Activated CD8-positive, alpha-beta T cell treated with anti-CD3 and anti-CD28 coated beads, Interleukin-2, amount 10 ng/mL, durations not matched to agents 7 days and 5 days (primary cell): ENCODE measurements around the gene CACNB3. TPM values are rescaled to one million over a fixed set of nuclear protein-coding genes. Genes with fewer than 3 reads are reported as not detected.
A peak's percentile ranks its signal among the peaks of the same experiment; 100 is the strongest.

Source experiments
- ATAC-seq: fragments of 150-1000 bp; cut with Tn5 transposase; one replicate; pipeline ENCODE4 v1.10.0; 2021; ENCODE audit warnings: moderate library complexity
- CTCF ChIA-PET: fragments of 350-600 bp; sonication (Branson Sonifier 250); formaldehyde crosslinking; loops from one replicate; lab custom pipeline; 2021; ENCODE audit warnings: antibody characterized with exemption; lab: Charles Lee
- POLR2A ChIA-PET: fragments of 350-600 bp; sonication (Branson Sonifier 250); formaldehyde crosslinking; loops from one replicate; lab custom pipeline; 2021; ENCODE audit warnings: antibody characterized with exemption; lab: Charles Lee
- DNase-seq: peaks from one replicate; pipeline ENCODE4 v3.0.0-alpha.2; 2020
- H3K27ac Mint-ChIP-seq: one replicate; pipeline ENCODE4 v1.8.0; 2021; ENCODE audit warnings: mild to moderate bottlenecking, mixed read lengths
- H3K27me3 Mint-ChIP-seq: one replicate; pipeline ENCODE4 v1.8.0; 2021; ENCODE audit warnings: low read depth, mixed read lengths
- H3K36me3 Mint-ChIP-seq: one replicate; pipeline ENCODE4 v1.8.0; 2021; ENCODE audit warnings: low read depth, mixed read lengths
- H3K4me1 Mint-ChIP-seq: one replicate; pipeline ENCODE4 v1.8.0; 2021; ENCODE audit warnings: low read depth, mixed read lengths
- H3K4me3 Mint-ChIP-seq: one replicate; pipeline ENCODE4 v1.8.0; 2021; ENCODE audit warnings: mild to moderate bottlenecking, mixed read lengths
- H3K9me3 Mint-ChIP-seq: one replicate; pipeline ENCODE4 v1.8.0; 2022; ENCODE audit warnings: mixed read lengths; ENCODE audit not compliant: insufficient read depth
- total RNA-seq, 2 experiments: library from RNA; stranded (reverse); gene quantifications; one replicate each; pipeline ENCODE4 v1.2.3, GENCODE V29; 2021

The CACNB3 gene
- total RNA-seq, 2 experiments from 2014 or later, result 10.5 to 13.1 TPM

DNA sequence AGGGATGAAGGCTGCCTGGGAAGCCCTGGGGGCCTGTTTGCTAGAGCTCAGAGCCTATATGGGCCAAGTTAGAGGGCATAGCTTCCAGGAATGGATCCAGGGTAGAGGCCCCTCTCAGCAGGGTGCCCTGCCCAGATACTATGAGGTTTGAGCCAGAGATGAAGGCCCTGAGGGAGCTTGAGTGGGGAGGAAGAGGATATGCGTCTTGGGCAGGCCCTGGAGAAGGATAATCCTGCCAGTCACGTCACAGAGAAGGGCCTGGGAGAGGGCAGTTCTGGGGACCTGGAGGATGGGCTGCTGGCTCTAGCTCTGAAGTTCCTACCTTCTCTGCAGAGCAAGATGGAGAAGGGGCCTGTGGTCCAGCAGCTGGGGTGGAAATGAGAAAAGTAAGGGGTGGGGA is 5.9 kb upstream of the CACNB3 start:
- Mint-ChIP-seq H3K27me3 (peaks cover 13% of the 10 kb centered on the region), H3K9me3 (no peaks in the 10 kb centered on the region), H3K4me3 (no peak overlapping the region), H3K27ac (no peak overlapping the region), H3K36me3 (no peaks in the 10 kb centered on the region), H3K4me1 (peaks cover 30% of the 10 kb centered on the region)
- ATAC-seq (no peak), DNase-seq (no peak)
- CTCF ChIA-PET, result interaction anchor here (1.0 to 1.4 kb wide), 3 partner anchors 16 to 59 kb away, joined by 3 to 7 read pairs (median 3); no protein-coding TSS in a partner anchor
- POLR2A ChIA-PET, result interaction anchor here (1.4 kb wide), 1 partner anchor 40 kb away, joined by 3 read pairs; the partner anchor contains the start of gene DDX23

DNA sequence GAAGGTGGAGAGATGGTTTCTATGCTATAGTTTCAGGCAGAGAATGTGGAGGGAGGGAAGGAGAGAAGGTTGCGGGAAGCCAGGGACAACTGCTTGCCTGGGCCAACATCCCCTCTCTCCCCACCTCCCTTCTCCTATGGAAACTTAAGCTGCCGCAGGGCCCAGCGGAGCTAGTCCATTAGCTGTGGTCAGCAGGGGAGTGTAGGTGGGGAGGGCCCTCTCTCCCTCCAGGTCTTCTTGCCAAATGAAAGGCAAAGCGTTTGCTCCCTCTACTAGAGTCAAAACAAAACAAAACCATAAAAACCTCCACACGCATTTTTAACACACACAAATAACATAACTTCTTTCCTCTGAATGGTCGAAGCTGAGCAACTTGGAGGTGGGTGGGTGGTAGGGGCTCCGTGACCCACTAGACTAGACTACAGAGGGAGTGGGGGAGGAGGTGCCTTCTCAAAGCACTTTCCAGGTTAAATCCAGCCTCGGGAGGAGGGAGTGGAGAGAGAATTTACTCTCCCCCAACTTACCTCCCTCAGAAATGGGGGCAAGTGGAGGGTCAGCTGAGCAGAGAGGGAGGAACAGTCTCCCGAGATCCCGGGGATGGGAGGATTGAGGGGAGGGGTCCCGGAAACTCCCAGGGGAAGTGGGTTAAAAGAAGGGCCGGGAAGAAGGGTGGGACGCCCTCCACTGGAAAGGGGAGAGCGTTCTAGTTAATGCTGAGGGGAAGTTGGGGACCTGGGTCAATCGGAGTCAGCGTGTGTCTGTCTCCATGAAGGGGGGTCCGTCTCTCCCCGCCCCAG is 4.6 kb upstream of the CACNB3 start:
- peaks cover 38% of the 10 kb centered on the region for H3K4me1 Mint-ChIP-seq
- CTCF ChIA-PET, result interaction anchor here (1.3 to 4.7 kb wide), 11 partner anchors 10 to 165 kb away, joined by 4 to 57 read pairs (median 10); partner anchors contain the start of genes DDX23 and WNT1
- H3K27ac Mint-ChIP-seq, result peak overlapping the region; percentile 77
- peaks cover 22% of the 10 kb centered on the region for H3K27me3 Mint-ChIP-seq
- ATAC-seq, result no peak
- H3K4me3 Mint-ChIP-seq, result peak overlapping the region; percentile 87
- POLR2A ChIA-PET, result interaction anchor here (1.0 to 1.5 kb wide), 3 partner anchors 16 to 39 kb away, joined by 3 to 6 read pairs (median 4); partner anchors contain the start of gene DDX23
- H3K36me3 Mint-ChIP-seq, result no peaks in the 10 kb centered on the region
- no peak for DNase-seq
- no peaks in the 10 kb centered on the region for H3K9me3 Mint-ChIP-seq

DNA sequence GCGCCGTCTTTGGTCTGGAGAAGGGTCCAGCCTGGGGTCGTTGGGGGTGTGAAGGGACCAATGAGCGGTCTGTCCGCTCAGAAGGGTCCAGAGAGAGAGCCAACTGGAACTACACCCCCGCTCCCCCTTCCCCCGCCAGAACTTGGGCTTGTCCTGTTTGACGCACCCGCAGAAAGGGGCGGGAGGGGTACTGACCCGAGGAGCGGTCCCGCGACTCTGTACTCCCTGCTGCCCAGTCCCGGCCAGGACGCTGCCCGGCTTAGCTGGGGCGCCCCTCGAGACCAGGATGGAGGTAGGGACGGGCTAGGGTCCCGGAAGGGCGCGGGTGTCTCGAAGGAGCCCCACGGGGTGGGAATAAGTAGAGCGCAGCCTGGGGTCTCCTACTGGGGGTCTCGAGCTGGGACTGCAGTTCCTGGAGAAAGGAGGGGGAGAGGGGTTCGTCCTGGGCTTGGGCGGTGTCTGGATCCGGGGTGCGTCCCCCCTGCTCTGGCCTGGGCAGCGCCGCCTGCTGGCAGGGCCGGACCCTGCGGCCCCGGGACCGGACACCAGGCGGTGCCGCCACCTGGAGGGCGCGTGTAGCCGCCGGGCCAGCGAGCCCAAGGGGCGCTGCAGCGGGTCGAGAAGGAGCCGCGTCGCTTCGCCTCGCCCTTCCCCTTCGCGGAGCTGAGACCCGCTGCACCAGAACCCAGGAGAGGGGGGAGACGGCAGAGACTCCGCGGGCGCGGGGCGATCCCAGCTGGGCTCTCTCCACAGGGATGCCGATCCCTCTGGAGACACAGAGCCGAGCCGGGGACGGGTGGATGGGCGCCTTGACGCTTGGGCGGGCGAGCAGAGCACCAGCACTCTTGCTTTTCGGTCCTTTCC is 3.8 kb upstream of the CACNB3 start:
- DNase-seq, result peak; percentile 87
- H3K4me3 Mint-ChIP-seq, result peak overlapping the region; percentile 87
- H3K27me3 Mint-ChIP-seq, result peaks cover 29% of the 10 kb centered on the region
- peak; percentile 85 for ATAC-seq
- ChIA-PET POLR2A (interaction anchor here (0.6 to 1.5 kb wide), 7 partner anchors 12 to 996 kb away, joined by 3 to 6 read pairs (median 3); partner anchors contain the start of gene DDX23), CTCF (interaction anchor here (0.7 to 4.7 kb wide), 39 partner anchors 9 to 709 kb away, joined by 3 to 57 read pairs (median 4); partner anchors contain the start of genes ARF3, DDX23, FKBP11 and KANSL2)
- peak overlapping the region; percentile 86 for H3K27ac Mint-ChIP-seq
- no peaks in the 10 kb centered on the region for H3K36me3 Mint-ChIP-seq
- no peaks in the 10 kb centered on the region for H3K9me3 Mint-ChIP-seq
- H3K4me1 Mint-ChIP-seq, result peaks cover 44% of the 10 kb centered on the region

DNA sequence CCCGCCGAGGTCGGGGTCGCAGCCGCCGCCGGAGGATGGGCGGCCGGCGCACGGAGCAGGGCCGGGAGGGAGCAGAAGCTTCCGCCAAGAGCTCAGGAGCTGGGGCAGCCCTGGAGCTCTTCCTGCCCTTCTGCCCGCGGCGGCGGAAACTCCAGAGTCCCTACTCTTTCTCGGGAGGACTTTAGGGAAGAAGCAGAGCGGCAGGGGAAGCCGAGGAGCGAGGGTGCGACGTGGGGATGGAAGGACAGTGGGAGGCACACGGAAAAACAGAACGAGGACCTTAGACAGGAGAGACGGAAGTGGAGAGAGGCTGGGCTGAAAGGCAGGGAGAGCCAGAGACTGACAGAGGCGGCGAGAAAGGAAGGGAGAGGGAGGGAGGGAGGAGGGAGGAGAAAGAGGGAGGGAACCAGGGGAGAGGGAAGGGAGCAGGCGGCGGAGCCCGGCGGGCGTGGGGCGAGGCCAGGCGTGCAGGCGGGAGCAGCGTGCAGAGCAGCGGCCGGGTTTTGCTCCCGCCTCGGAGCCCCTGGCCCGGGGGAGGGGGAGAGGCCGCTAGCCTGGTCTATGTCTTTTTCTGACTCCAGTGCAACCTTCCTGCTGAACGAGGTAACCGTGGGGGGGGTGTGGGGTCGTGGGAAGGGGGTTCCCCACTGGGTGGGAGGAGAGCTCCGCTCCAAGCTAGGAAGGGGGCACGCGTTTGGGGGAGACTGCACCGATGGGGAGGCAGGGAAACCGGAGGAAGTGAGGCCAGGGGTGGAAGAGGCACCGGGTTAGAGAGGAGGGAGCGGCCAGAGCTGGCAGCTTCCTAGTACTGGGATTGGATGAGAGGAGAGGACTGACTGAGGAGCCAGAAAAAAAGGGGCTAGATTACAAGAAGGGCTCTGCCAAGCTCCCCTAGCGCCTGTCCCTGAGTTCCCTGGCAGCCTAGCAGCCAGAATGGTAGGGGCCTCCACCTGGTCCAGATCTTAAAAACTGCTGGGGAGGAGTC is 2.9 kb upstream of the CACNB3 start:
- Mint-ChIP-seq H3K9me3 (no peaks in the 10 kb centered on the region), H3K27me3 (peaks cover 31% of the 10 kb centered on the region), H3K27ac (peak overlapping the region; percentile 86), H3K4me1 (peaks cover 45% of the 10 kb centered on the region), H3K4me3 (peak overlapping the region; percentile 87), H3K36me3 (no peaks in the 10 kb centered on the region)
- ATAC-seq, result peak; percentile 52
- CTCF ChIA-PET, result interaction anchor here (0.7 to 4.7 kb wide), 42 partner anchors 8 to 710 kb away, joined by 3 to 57 read pairs (median 4); partner anchors contain the start of genes ARF3, DDX23, FKBP11 and KANSL2
- POLR2A ChIA-PET, result interaction anchor here (0.6 to 2.2 kb wide), 11 partner anchors 9 to 997 kb away, joined by 3 to 9 read pairs (median 3); partner anchors contain the start of genes DDX23 and RND1
- peak; percentile 49 for DNase-seq

DNA sequence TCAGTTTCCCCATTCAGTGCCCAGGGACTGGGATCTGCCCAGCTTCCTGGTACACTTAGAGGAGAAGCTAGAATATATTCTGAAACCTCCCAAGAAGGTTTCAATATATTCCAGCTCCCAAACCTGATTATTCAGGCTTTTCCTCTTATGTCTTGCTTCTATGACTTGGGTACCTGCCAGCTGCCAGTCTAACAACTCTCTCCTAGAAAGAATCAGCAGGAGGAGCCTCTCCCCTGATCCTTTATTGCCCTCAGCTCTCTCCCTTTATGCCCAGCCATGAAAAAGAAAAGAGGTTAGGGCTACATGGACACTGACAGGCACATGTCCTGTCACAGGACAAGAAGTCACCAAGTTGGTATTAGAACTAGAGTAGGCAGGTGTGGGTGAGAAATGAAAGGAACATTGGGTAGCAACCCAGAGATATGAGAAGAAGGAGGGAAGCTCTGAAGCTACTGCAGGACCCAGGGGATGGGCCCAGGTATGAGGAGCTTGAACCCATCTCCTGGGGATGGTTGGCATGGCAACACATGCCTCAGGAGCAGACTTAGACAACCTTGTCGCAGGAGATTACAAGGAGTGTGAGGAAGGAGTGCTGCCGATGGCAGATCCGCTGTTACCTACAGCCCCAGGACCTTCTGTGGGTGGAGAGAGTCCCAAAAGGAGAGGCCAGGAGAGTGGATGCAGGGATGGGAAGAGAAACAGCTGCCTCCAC is 2.0 kb upstream of the CACNB3 start:
- no peaks in the 10 kb centered on the region for H3K36me3 Mint-ChIP-seq
- ChIA-PET CTCF (interaction anchor here (1.2 to 4.7 kb wide), 10 partner anchors 13 to 172 kb away, joined by 4 to 57 read pairs (median 12); partner anchors contain the start of genes DDX23, FKBP11 and KANSL2), POLR2A (interaction anchor here (1.0 to 2.2 kb wide), 6 partner anchors 9 to 49 kb away, joined by 3 to 9 read pairs (median 3); partner anchors contain the start of genes DDX23 and RND1)
- no peak for DNase-seq
- H3K27ac Mint-ChIP-seq, result no peak overlapping the region
- no peaks in the 10 kb centered on the region for H3K9me3 Mint-ChIP-seq
- peaks cover 45% of the 10 kb centered on the region for H3K4me1 Mint-ChIP-seq
- peak overlapping the region; percentile 87 for H3K4me3 Mint-ChIP-seq
- ATAC-seq, result no peak
- H3K27me3 Mint-ChIP-seq, result peaks cover 32% of the 10 kb centered on the region

DNA sequence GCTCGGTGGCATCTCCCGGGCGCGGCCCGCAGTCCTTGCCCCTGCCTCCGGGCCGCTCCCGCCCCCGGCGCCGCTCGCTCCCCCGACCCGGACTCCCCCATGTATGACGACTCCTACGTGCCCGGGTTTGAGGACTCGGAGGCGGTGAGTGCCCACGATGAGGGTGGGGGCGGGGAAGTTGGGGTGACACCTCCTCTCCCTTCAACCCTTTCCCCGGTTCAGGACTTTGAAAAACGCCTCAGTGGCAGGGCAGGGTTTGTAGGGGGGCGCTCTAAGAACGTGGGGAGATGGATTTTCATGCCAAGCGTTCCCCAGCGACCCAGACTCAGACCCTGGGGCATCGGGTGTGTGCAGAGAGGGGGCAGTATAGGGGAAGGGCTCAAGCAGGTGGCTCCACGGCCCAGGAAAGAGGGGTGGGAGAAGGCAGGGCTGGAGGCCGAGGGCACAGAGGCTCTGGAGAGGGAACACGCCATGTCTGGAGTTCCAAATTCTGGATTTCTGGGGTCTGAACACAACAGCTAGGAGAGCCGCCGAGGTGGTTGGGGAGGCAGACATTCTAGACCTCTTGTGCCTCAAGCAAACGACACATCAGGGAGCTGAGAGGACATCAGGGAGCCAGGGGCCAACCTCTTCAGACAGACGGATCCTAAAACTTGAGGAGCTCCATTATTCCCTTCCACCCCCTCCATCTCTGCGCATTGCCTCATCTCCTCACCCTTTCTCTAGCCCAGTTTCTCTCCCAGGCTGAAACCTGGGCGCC is 715 bp downstream of the CACNB3 start:
- DNase-seq (peak; percentile 35), ATAC-seq (no peak)
- Mint-ChIP-seq H3K4me1 (peaks cover 37% of the 10 kb centered on the region), H3K4me3 (peak overlapping the region; percentile 77), H3K9me3 (no peaks in the 10 kb centered on the region), H3K27me3 (peaks cover 36% of the 10 kb centered on the region), H3K36me3 (no peaks in the 10 kb centered on the region), H3K27ac (no peak overlapping the region)
- ChIA-PET POLR2A (interaction anchor here (0.6 to 1.1 kb wide), 2 partner anchors 10 to 730 kb away, joined by 3 to 6 read pairs; no protein-coding TSS in a partner anchor), CTCF (interaction anchor here (1.2 to 4.7 kb wide), 4 partner anchors 11 to 34 kb away, joined by 3 to 52 read pairs (median 4); partner anchors contain the start of gene DDX23)

DNA sequence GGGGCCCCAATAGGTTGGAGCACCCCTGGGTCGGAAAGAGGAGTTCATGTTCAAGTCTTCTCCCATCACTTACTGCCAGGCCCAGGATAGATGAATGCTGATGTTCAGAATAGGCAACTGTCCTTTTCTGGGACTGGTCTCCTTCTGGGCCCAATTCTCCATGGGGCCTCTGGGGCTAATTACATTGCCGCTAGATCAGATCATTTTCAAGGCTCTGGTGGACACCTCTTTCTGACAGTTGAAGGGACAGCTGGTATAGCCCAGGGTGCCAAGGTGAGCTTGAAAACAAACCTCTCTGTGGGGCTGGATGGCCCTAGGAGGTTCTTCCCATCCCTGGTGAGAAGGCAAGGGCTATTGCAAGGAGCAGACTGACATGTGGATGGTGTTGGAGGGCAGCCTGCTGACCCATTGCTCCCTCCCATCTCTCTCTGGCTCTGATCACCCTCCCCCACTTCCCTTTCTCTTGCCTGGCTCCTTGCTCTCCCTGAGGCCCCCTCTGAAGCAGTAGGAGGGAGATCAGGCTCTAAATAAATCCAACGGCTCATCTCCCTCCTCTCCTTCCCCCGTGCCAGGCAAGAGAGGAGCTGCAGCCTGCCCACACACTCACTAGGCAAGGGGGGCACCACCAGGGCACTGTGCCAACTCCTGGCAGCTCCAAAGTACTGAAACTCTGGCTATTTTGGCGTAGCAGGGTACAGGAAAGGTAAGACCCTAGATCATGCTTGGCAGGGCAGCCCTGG is 1.9 kb downstream of the CACNB3 start:
- Mint-ChIP-seq H3K9me3 (no peaks in the 10 kb centered on the region), H3K36me3 (no peaks in the 10 kb centered on the region), H3K4me3 (no peak overlapping the region), H3K4me1 (peaks cover 34% of the 10 kb centered on the region), H3K27ac (no peak overlapping the region), H3K27me3 (peaks cover 36% of the 10 kb centered on the region)
- CTCF ChIA-PET, result interaction anchor here (1.1 to 1.6 kb wide), 3 partner anchors 10 to 67 kb away, joined by 3 to 5 read pairs (median 3); no protein-coding TSS in a partner anchor
- no peak for DNase-seq
- POLR2A ChIA-PET, result interaction anchor here (0.6 to 1.1 kb wide), 2 partner anchors 8 to 728 kb away, joined by 3 to 6 read pairs; no protein-coding TSS in a partner anchor
- no peak for ATAC-seq

DNA sequence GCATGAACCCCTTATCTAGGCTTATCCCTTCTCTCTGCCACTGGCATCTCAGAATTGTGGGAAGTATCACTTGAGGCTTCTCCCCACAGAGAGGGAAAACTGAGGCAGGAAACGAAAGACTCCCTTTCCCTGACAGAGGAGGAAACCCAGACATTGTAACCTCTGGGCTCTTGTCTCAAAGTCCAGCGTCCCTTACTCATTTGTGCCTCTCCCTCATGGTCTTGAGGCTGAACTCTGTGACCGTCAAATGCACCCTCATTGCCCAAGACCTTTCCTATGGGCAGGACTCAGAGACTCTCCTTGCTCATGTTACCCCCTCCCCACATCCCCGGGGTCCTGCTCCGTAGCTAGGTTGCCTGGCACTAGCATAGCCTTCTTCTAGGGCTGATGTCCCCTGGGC is 3.8 kb downstream of the CACNB3 start:
- H3K27me3 Mint-ChIP-seq, result peaks cover 25% of the 10 kb centered on the region
- POLR2A ChIA-PET, result interaction anchor here (0.7 to 1.8 kb wide), 2 partner anchors 9 to 30 kb away, joined by 3 to 7 read pairs; partner anchors contain the start of gene DDX23
- no peak for DNase-seq
- H3K4me1 Mint-ChIP-seq, result peaks cover 18% of the 10 kb centered on the region
- no peak overlapping the region for H3K27ac Mint-ChIP-seq
- H3K36me3 Mint-ChIP-seq, result peaks cover 5% of the 10 kb centered on the region
- no peak for ATAC-seq
- H3K4me3 Mint-ChIP-seq, result no peak overlapping the region
- no peaks in the 10 kb centered on the region for H3K9me3 Mint-ChIP-seq
- CTCF ChIA-PET, result interaction anchor here (1.4 kb wide), 1 partner anchor 31 kb away, joined by 3 read pairs; no protein-coding TSS in a partner anchor
